NT2/D1 (cell line): ENCODE results near the gene FCRL6.

Experiments
- SUZ12 ChIP-seq: IDR thresholded peaks from 2 replicates; pipeline ENCODE4 v1.6.1; 2011; ENCODE audit not compliant: insufficient read length, insufficient read depth; ENCODE audit errors: extremely low read depth
- YY1 ChIP-seq: IDR thresholded peaks from 2 replicates; pipeline ENCODE4 v1.6.1; 2011; ENCODE audit not compliant: insufficient read length, insufficient read depth
- ZNF274 ChIP-seq: IDR thresholded peaks from 2 replicates; pipeline ENCODE4 v1.6.1; 2011; ENCODE audit warnings: mild to moderate bottlenecking, low read depth, low read length

- TF ChIP-seq YY1 (no peak), ZNF274 (no peak), SUZ12 (no peak)
These were observed 6.6 kb upstream of the FCRL6 start for GRCh38 chr1:159795534-159795933.
